GM04503 (cell line): ENCODE measurements around the gene COL19A1.
"Not testable (repeated sequence)": the region's sequence is repeated elsewhere in the genome, so short reads cannot be mapped to it uniquely, and the experiment has no call there.

ENCODE experiments used
- DNase-seq: peaks from one replicate; pipeline ENCODE4 v3.0.0-alpha.2; 2012; ENCODE audit warnings: low read depth

COL19A1 gene

GRCh38 chr6:69900869-69901268 lies 34.5 kb downstream of the COL19A1 start:
- DNase-seq: no peak

- no peak for DNase-seq
These were observed 35.0 kb downstream of the COL19A1 start for GRCh38 chr6:69901361-69901760.

- DNase-seq: peak; percentile 21
These were observed 41.7 kb downstream of the COL19A1 start for GRCh38 chr6:69907981-69908498.

- DNase-seq: no peak
These were observed 47.0 kb downstream of the COL19A1 start for GRCh38 chr6:69913361-69913760.

GRCh38 chr6:69914015-69914485 lies 47.7 kb downstream of the COL19A1 start:
- DNase-seq: no peak

GRCh38 chr6:69915346-69915745 lies 49.0 kb downstream of the COL19A1 start:
- no peak for DNase-seq

- no peak for DNase-seq
These were observed 51.5 kb downstream of the COL19A1 start for GRCh38 chr6:69917834-69918233.

GRCh38 chr6:69918813-69919475 lies 52.6 kb downstream of the COL19A1 start:
- DNase-seq: no peak

- DNase-seq: not testable (repeated sequence)
These were observed 54.7 kb downstream of the COL19A1 start for GRCh38 chr6:69921066-69921465.

GRCh38 chr6:69921611-69922010 lies 55.3 kb downstream of the COL19A1 start:
- not testable (repeated sequence) for DNase-seq

- DNase-seq: no peak
These were observed 60.4 kb downstream of the COL19A1 start for GRCh38 chr6:69926745-69927144.

GRCh38 chr6:69933239-69933638 lies 66.9 kb downstream of the COL19A1 start:
- no peak for DNase-seq

GRCh38 chr6:69935079-69935478 lies 68.7 kb downstream of the COL19A1 start:
- no peak for DNase-seq

- DNase-seq: peak; percentile 11
These were observed 70.5 kb downstream of the COL19A1 start for GRCh38 chr6:69936674-69937363.

- DNase-seq: no peak
These were observed 71.2 kb downstream of the COL19A1 start for GRCh38 chr6:69937402-69938136.

- no peak for DNase-seq
These were observed 76.1 kb downstream of the COL19A1 start for GRCh38 chr6:69942485-69942884.

GRCh38 chr6:69945192-69945591 lies 78.8 kb downstream of the COL19A1 start:
- no peak for DNase-seq

GRCh38 chr6:69948479-69949114 lies 82.2 kb downstream of the COL19A1 start:
- DNase-seq: no peak

GRCh38 chr6:69953491-69953890 lies 87.1 kb downstream of the COL19A1 start:
- DNase-seq: no peak

GRCh38 chr6:69954733-69955132 lies 88.4 kb downstream of the COL19A1 start:
- DNase-seq: no peak

- no peak for DNase-seq
These were observed 91.7 kb downstream of the COL19A1 start for GRCh38 chr6:69957985-69958559.

GRCh38 chr6:69958978-69959377 lies 92.6 kb downstream of the COL19A1 start:
- no peak for DNase-seq
